NCI-H2196 treated with DMSO at 0.1 percent for 48 hours (cell line): ENCODE data around the gene CASP10.
"Not testable (repeated sequence)": the region's sequence is repeated elsewhere in the genome, so short reads cannot be mapped to it uniquely, and the experiment has no call there.

Experiments used
- DNase-seq: peaks from one replicate; lab custom pipeline; 2025; ENCODE audit not compliant: unreplicated experiment; lab: John Stamatoyannopoulos, UW

Gene CASP10

DNA sequence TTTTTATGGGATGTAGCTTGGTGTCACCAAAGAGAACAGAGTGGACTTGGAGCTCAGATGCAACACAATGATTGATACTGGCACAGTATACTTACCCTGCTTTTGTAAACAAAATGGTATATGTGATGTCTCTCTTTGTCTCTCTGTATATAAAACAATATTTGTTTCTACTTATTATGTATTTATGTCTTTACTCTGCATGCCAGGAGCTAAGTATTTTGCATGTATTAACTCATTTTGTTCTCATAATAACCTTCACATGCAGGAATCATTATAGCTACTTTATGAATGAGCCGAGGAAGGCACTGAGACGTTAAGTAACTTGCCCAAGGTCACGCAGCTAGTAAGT lies 49.5 kb downstream of the CASP10 start:
- no peak for DNase-seq

DNA sequence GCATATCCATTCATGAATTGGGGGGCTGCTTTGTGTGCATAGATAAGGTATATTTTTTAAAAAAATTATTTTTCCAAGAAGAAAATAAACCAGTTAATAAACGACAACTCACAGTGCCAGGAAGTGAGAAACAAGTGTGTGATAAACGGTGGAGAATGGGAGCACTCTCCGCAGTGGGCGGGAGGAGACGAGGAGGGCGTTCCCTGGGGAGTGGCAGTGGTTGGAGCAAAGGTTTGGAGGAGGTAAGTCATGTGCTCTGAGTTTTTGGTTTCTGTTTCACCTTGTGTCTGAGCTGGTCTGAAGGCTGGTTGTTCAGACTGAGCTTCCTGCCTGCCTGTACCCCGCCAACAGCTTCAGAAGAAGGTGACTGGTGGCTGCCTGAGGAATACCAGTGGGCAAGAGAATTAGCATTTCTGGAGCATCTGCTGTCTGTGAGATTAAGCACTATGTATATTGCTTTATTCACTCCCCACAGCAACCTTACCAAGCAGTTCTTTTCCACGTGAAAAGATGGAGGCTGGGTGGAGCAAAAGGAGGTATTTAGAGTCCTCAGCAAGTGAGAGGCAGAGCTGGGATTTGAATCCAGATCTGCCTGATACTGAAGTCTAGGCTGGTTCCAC lies 50.4 kb downstream of the CASP10 start:
- DNase-seq = peak; percentile 93

DNA sequence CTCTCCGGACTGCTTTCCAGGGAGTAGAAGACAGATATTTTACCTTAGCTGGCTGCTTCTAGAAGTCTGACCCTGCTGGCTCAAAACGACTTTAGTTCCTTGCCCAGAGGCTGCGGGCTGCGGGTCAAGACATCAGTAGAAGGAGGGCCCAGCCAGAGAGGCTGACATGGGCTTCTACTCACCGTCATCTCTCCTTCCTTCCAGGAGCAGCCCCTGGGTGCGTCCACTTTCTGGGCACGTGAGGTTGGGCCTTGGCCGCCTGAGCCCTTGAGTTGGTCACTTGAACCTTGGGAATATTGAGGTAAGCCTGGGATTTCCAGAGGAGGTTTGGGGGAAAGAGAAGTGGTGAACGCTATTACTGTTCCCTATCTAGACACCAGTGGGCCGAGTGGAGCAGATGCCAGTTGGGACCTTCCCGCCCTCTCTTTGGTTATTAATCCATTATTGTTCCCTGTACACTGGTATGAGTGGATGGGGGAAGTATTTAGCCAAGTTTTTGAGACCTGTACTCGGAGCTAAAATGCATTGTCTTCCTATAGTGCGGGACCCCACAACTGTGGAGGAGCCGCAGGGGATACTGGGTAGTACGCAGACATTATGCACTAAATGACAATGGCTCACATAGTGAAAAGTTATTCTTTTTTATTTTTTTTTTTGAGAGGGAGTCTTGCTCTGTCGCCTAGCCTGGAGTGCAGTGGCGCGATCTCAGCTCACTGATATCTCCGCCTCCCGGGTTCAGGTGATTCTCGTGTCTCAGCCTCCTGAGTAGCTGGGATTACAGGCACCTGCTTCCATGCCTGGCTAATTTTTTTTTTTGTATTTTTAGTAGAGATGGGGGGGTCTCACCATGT lies 51.1 kb downstream of the CASP10 start:
- DNase-seq = no peak

DNA sequence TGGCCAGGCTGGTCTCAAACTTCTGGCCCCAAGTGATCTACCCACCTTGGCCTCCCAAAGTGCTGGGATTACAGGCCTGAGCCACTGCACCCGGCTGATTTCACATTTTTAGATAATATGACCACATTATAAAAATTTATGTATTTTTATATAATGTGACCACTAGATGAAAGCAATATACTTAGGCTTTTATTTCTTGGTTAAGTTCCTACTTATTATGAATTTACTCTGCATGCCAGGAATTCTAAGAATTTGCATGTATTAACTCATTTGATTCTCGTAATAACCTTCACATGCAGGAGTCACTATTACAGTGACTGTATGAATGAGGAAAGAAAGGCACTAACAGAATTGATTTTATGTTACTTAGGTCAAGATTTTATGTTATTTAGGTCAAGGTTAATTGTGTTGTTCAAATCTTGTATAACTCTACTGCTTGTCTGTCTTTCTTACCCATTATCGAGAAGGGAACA lies 51.8 kb downstream of the CASP10 start:
- DNase-seq = no peak

DNA sequence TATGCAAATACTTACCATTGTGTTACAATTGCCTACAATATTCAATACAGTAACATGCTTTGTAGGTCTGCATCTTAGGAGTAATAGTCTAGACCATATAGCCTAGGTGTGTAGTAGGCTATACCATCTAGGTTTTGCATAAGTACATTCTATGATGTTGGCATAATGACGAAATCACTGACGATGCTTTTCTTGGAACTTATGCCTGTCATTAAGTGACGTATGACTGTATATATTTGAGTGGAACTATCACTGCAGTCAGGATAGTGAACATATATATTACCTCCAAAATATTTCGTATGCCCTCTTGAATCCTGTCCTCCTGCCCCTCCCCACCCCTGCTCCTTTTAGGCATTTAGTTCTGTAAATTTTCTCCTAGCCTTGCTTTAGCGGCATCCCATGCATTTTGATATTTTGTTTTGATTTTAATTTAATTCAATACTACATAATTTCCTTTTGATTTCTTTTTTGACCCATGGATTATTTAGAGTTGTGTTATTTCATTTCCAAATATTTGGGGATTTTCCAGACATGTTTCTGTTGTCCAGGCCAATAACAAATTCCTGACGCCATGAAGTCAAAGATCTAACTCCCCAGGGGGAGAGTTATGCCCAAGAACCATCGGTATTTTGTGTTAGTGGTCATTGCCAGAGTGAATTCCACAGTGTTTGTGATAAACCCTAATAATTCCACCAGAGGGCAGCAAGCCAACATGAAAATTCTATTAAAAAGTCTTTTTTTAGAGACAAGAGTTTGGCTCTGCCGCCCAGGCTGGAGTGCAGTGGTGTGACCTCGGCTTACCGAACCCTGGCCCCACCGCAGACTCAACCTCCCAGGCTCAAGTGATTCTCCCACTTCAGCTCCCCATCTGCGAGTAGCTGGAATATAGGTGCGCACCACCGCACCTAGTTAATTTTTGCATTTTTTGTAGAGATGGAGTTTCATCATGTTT lies 53.2 kb downstream of the CASP10 start:
- DNase-seq = no peak

DNA sequence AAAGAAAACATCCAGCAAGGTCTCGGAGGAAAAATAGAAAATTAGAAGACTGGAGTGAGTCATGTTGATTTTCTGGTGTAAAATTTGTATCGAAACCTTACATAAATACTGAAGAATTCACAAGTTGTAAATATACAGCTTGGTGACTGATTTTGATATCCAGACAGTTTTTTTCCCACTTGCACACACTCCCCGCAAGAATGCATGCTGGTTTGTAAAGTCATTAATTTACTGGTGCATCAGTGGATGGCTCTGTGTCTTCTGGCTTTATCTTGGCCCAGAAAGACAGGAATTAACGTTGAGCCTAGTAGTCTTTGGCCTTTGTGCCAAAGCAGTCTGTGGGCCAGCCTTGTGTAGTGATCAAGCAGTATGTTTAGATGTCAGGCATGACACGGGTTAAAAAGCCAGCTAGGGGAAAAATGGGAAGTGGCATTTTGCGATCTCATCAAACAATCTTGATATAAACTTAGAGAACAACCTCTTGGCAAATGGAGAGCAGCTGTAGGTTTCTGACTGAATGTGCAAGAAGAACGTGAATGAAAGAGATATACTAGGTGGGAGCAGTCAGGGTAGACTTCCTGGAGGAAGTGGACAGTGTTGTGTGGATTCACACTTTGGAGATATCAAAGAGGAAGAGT lies 54.7 kb downstream of the CASP10 start:
- no peak for DNase-seq

DNA sequence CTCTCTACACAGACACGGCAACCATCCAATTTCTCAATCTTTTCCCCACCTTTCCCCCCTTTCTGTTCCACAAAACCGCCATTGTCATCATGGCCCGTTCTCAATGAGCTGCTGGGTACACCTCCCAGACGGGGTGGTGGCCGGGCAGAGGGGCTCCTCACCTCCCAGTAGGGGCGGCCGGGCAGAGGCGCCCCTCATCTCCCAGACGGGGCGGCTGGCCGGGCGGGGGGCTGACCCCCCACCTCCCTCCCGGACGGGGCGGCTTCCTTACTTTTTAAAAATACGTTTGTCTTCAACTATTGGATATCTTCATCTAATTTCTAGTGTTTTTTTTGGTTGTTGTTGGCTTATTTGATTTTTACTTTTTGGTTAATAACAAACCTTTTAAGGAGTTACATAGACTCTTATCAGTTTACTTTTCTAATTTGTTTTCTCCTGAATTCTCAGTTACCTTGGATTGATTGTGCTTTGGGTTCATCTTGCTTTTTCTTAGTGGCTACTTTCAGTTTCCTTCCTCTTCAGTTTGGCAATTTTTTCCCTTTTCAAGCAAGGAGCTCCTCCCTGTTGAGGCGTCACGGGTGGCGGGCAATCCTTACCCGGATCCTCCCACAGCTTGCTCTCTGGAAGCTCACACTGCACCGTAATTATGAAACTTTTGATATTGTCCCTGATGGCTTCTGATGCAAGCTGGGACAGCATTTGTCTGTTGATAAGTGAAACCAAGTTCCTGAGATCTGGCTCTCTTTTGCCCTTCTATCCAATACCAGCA lies 56.4 kb downstream of the CASP10 start:
- not testable (repeated sequence) for DNase-seq

DNA sequence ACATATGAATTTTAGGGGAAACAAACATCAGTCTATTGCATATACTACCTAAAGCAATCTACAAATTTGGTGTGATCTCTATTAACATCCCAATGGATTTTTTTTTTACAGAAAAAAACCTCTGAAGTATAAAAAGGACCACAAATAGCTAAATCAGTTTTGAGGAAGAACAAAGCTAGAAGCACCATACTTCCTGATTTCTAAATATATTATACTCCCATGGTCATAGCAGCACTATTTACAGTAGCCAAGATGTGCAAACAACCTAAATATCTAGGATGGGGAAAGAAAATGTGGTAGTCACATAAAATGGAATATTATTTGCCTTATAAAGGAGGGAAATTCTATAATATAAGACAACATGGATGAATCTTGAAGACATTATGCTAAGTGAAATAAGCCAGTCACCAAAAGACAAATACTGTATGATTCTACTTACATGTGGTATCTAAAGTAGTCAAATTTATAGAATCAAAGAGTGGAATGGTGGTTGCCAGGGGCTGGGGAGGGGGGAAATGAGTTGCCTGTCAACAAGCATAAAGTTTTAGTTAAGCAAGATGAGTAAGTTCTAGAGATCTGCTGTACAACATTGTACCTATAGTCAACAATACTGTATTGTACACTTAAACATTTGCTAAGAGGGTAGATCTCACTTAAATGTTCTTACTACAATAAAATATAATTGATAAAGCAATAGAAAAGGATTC lies 59.8 kb downstream of the CASP10 start:
- no peak for DNase-seq

DNA sequence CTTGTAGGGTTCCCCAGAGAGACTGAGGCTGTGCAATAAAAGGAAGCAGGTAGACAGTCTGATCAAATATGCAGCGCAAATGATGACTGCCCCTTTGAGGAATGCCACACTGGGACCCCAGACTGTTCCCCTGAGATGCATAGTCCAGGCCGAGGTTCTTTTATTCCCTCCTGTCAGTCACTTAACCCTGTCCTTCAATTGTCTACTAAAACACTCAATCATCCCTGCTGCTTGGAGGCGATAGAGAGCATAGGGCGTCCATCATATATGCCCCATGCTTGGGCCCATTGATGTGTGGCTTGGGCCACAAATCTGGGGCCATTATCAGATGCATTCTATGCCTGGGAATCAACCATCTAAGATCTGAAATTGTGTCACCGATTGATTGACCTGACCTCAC lies 61.9 kb downstream of the CASP10 start:
- DNase-seq = no peak

DNA sequence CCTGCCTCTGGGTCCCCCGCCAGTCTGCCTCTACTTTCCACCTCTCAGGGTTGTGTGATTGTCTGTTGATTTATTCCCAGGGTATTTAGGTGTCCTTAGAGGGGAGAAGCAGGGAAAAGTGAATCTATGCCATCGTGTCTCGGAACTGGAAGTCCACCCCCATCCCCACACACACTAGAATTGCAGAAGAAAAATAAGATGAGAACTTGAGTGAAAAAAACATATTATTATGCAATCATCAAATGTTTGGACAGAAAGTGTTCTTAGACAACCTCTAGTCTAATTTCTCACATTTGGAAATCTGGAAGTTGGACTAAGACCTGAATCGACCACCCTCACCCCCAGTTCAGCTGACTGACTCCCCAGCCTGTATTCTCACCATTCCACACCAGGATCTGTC lies 63.3 kb downstream of the CASP10 start:
- DNase-seq = no peak

DNA sequence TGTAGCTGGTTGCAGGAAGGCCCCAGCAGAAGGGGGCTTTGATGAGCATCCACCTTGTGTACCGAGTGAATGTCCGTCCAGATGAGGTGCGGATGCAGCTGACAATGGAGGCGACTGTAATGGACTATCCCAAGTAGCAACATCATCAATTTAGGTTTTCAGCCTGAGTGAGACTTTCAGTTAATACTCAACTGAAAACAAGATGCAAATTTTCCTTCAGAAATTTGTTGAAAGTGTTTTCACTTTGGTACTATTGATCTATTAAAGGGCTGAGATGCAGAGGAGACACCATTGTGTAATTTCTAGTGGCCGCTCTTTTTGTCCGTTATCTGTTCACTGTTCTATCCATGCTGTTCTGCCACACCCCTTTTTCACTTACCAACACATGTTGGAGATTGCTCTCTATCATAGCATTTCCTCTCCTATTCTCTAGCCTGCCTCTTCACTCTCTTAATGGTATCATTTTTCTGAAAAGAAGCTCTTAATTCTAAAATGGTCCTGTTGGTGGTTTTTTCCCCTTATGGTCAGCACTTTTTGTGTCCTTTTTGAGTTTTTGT lies 65.4 kb downstream of the CASP10 start:
- no peak for DNase-seq

DNA sequence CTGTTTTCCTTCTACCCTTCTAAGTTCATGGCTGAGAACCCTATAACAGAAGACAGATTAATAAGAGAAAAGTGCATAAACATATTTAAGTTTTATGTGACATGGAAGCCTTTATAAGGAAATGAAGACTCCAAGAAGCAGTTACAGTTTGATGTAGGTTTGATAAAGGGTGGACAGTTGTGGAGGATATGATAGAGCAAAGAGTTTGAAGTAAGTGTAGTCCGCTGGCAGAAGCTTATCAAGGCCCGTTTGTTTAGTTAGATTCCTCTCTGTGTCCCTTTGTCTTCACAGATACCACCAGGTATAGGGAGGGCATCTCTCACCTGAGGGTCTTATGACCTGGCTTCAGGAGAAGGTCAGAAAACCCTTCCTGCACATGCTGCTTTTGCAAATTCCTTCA lies 66.9 kb downstream of the CASP10 start:
- DNase-seq = no peak

DNA sequence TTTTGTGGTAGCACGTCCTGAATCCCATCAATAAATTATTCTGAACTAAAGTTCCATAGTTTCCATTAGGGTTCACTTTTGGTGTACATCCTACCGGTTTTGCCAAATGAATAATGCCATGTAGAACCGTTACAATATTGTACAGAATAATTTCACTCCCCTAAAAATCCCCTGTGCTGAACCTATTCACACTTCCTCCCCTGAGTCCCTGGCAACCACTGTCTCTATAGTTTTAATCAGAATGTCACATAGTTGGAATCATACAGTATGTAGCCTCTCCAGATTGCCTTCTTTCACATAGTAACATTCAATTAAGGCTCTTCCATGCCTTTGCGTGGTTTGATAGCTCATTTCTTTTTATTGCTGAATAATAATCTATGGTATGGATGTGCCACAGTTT lies 67.8 kb downstream of the CASP10 start:
- no peak for DNase-seq

DNA sequence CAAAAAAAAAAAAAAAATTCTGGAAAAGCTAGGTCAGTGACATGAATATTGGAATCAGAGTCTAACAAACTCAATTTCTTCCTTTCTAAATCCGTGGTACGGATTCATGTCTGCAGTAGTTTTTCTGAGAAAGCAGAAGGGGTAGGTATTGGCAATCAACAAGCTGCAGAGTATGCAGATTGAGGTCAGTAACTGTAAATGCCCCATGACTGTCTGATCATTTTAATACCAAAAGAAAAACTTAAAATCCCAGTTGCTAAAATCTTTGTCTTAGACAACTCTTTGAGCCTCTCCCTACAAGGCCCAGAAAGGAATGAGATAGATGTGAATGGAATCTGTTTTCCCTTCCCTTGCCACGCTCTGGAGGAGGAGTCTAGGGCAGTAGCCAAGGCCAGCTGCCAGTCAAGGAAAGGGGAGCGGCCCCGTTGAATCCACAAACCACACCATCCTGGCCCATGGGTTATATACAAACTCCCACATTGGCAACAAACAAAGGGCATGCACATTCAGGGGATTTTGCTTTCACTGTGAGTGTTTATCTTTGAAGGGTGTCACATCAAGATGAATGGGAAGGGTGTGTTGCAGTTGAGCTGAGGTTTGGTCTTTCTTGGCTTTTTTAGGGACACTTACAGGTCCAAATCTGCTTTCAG lies 71.3 kb downstream of the CASP10 start:
- no peak for DNase-seq

DNA sequence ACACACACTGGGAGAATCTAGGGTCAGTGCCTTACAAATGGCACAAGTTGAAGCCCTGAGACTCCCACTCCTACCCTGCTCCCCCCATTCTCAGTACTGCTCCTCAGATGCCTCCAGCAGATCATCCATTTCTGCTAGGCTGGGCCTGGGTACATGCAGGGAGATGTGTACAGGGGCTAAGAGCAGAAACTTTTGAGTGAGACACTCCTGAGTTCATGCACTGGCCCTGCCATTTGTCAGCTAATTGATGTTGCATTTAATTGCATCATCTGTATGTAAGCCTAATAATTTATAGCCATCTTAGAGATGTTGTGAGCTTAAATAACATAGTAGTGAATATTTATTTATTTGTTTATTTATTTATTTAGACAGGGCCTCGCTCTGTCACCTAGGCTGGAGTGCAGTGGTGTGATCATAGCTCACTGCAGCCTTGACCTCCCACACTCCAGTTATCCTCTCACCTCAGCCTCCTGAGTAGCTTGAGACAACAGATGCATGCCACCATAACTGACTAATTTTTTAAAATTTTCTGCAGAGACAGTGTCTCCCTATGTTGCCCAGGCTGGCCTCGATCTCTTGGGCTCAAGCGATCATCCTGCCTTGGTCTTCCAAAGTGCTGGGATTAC lies 72.6 kb downstream of the CASP10 start:
- DNase-seq = no peak

DNA sequence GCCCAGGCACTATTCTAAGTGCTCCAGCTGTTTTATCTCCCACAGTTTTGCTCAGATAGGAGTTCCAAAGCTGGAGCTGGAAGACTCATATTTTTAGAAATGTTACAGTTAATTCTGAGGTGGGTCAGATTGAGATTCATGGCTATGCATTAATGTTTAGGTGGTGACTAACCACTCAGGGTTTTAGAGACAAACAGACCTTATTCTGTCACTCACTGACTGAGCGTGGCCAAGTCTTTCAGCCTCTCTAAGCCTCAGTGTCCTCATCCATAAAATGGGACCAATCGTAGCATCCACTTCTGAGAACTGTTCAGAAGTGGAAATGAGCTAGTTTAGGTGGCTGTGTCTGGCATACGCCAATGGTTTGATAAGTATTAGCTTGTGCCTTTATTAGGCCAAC lies 73.1 kb downstream of the CASP10 start:
- no peak for DNase-seq

DNA sequence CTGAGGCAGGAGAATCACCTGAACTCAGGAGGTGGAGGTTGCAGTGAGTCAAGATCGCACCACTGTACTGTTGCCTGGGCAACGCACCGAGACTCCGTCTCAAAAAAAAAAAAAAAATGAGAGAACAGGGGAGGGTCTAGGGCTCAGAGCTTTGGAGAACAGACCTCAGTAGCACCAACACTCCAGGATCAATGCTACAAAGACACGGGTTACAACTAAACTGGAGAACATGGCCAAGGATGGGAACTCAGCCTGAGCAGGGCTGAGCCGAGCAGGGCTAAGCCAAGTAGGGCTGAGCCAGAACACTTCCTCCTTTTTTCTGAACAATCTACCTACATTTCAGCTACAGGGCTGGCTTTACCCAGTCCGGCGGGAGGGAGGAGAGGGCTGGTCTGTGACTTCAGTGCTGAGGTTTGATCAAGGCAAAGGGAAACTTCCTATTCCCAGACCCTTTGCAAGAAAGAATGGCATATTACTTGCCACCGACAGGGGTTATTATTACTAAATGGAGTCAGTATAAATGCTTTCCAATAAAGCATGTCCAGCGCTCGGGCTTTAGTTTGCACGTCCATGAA lies 74.5 kb downstream of the CASP10 start:
- DNase-seq = no peak
